ENCODE results near the gene FBXL17. TPM values are rescaled to one million over a fixed set of nuclear protein-coding genes. Genes with fewer than 3 reads are reported as not detected.

The FBXL17 gene
- total RNA-seq, 4 donors from 2014 or later, result 14.4 to 22.0 (median 16.6) TPM

DNA sequence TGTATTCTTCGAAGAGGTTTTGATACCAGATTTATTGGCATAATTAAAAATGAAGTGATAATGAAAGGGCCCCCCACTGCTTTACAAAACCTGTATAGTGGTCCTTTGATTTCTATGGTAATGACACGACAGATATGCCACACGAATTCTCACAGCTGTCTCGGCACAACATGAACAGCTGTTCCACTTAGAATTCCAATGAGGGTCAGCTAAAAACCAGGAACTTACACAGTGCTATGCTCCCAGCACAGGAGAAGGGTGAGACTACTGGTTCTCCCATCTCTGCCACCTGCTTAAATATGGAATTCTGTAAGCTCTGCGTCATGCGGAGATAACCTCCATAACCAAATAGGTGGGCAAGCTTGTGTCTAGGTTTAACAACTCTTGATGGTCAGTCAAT lies 528.2 kb downstream of the FBXL17 start:
- no peaks in the 10 kb centered on the region for H3K9me3 ChIP-seq
- 86% methylated on average over 6 of the region's 6 CpGs for WGBS
- H3K4me3 ChIP-seq, result no peak overlapping the region
- H3K36me3 ChIP-seq, result no peaks in the 10 kb centered on the region
- no peak overlapping the region for H3K27ac ChIP-seq (replicated peaks in 1 of 4)
- no peaks in the 10 kb centered on the region for H3K27me3 ChIP-seq
- TF ChIP-seq POLR2A (IDR thresholded peaks at IDR 0.05; ENCODE audit: low read depth) (no peak), EP300 (IDR thresholded peaks at IDR 0.05) (no peak)
- TF ChIP-seq, protein P1, sequence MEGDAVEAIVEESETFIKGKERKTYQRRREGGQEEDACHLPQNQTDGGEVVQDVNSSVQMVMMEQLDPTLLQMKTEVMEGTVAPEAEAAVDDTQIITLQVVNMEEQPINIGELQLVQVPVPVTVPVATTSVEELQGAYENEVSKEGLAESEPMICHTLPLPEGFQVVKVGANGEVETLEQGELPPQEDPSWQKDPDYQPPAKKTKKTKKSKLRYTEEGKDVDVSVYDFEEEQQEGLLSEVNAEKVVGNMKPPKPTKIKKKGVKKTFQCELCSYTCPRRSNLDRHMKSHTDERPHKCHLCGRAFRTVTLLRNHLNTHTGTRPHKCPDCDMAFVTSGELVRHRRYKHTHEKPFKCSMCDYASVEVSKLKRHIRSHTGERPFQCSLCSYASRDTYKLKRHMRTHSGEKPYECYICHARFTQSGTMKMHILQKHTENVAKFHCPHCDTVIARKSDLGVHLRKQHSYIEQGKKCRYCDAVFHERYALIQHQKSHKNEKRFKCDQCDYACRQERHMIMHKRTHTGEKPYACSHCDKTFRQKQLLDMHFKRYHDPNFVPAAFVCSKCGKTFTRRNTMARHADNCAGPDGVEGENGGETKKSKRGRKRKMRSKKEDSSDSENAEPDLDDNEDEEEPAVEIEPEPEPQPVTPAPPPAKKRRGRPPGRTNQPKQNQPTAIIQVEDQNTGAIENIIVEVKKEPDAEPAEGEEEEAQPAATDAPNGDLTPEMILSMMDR (IDR thresholded peaks at IDR 0.05), result no peak
- intact Hi-C loops (cut with DNase I), result no loop called here
- H3K4me1 ChIP-seq, result no peaks in the 10 kb centered on the region
- DNase-seq (ENCODE audit: extremely low spot score), result no peak

GRCh38 chr5:107853031-107853430 lies 528.9 kb downstream of the FBXL17 start:
- 89% methylated on average over 8 of the region's 8 CpGs for WGBS

GRCh38 chr5:107849118-107849517 lies 532.8 kb downstream of the FBXL17 start:
- peaks cover 0 to 6% (median 0%) of the 10 kb centered on the region in 4 donors for H3K9me3 ChIP-seq
- H3K36me3 ChIP-seq, result no peaks in the 10 kb centered on the region
- intact Hi-C loops (cut with DNase I), result no loop called here
- no peak for DNase-seq (ENCODE audit: extremely low spot score)
- H3K4me1 ChIP-seq, result no peaks in the 10 kb centered on the region
- no peak overlapping the region for H3K4me3 ChIP-seq
- WGBS, result 92% methylated on average over 5 of the region's 5 CpGs
- H3K27ac ChIP-seq (replicated peaks in 1 of 4), result no peak overlapping the region
- TF ChIP-seq EP300 (IDR thresholded peaks at IDR 0.05), result no peak
- TF ChIP-seq, protein P1 (IDR thresholded peaks at IDR 0.05), result no peak
- TF ChIP-seq POLR2A (IDR thresholded peaks at IDR 0.05; ENCODE audit: low read depth), result no peak
- TF ChIP-seq POLR2AphosphoS5 (IDR thresholded peaks at IDR 0.05), result no peak
- no peaks in the 10 kb centered on the region for H3K27me3 ChIP-seq

More at GRCh38 chr5:107853031-107853430, 528.9 kb downstream of the FBXL17 start:
- Histone ChIP-seq H3K36me3 (no peaks in the 10 kb centered on the region), H3K9me3 (no peaks in the 10 kb centered on the region), H3K4me3 (no peak overlapping the region), H3K4me1 (no peaks in the 10 kb centered on the region), H3K27ac (replicated peaks in 1 of 4) (no peak overlapping the region), H3K27me3 (no peaks in the 10 kb centered on the region)
- intact Hi-C loops (cut with DNase I), result no loop called here
- TF ChIP-seq EP300 (IDR thresholded peaks at IDR 0.05) (no peak), POLR2AphosphoS5 (IDR thresholded peaks at IDR 0.05) (no peak), POLR2A (IDR thresholded peaks at IDR 0.05; ENCODE audit: low read depth) (no peak)
- TF ChIP-seq, protein P1 (IDR thresholded peaks at IDR 0.05), result no peak
- DNase-seq (ENCODE audit: extremely low spot score), result no peak

DNA sequence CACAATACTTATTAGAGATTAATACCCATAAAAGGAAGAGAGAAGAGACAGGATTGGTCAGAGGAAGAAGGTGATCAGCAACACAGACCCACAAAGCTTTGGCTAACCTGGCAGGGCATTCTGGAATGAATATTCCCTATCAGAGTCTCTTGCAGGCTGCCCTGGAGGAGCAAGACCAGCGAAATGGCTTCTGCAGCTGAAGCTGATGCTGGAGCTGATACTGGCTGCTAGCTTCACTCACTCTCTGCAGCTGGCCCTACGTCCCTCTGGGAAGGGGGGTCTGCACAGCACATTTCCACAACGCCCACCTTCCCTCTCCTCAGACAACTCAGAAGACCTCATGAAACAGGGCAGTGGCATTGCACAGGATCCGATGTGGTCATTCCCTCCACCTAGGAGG lies 541.3 kb downstream of the FBXL17 start:
- H3K4me3 ChIP-seq, result no peak overlapping the region
- H3K9me3 ChIP-seq, result no peaks in the 10 kb centered on the region
- no peak for TF ChIP-seq POLR2AphosphoS5 (IDR thresholded peaks at IDR 0.05)
- no peak for TF ChIP-seq POLR2A (IDR thresholded peaks at IDR 0.05; ENCODE audit: low read depth)
- TF ChIP-seq, protein P1 (IDR thresholded peaks at IDR 0.05), result no peak
- no peak for TF ChIP-seq EP300 (IDR thresholded peaks at IDR 0.05)
- H3K27me3 ChIP-seq, result no peaks in the 10 kb centered on the region
- no peak overlapping the region for H3K27ac ChIP-seq (replicated peaks in 1 of 4)
- no peaks in the 10 kb centered on the region for H3K4me1 ChIP-seq
- intact Hi-C loops (cut with DNase I), result no loop called here
- H3K36me3 ChIP-seq, result no peaks in the 10 kb centered on the region
- WGBS, result 67% methylated on average over 4 of the region's 4 CpGs
- no peak for DNase-seq (ENCODE audit: extremely low spot score)

- H3K27ac ChIP-seq (replicated peaks in 1 of 4), result no peak overlapping the region
- DNase-seq (ENCODE audit: extremely low spot score), result no peak
- intact Hi-C loops (cut with DNase I), result no loop called here
- WGBS, result 87% methylated on average over 3 of the region's 3 CpGs
- no peaks in the 10 kb centered on the region for H3K27me3 ChIP-seq
- TF ChIP-seq POLR2A (IDR thresholded peaks at IDR 0.05; ENCODE audit: low read depth) (no peak), EP300 (IDR thresholded peaks at IDR 0.05) (no peak), POLR2AphosphoS5 (IDR thresholded peaks at IDR 0.05) (no peak)
- TF ChIP-seq, protein P1 (IDR thresholded peaks at IDR 0.05), result no peak
- no peaks in the 10 kb centered on the region for H3K9me3 ChIP-seq
- H3K36me3 ChIP-seq, result no peaks in the 10 kb centered on the region
- H3K4me3 ChIP-seq, result no peak overlapping the region
- no peaks in the 10 kb centered on the region for H3K4me1 ChIP-seq
Measured at GRCh38 chr5:107840161-107840560, 541.7 kb downstream of the FBXL17 start.

All from esophagus muscularis mucosa (tissue), 4 donors.